ENCODE results near the gene SLC2A4RG.

GRCh38 chr20:63787302-63787701 lies 47.7 kb downstream of the SLC2A4RG start:
- TF ChIP-seq CTCF (IDR thresholded peaks at IDR 0.05): no peak
- TF ChIP-seq POLR2A (IDR thresholded peaks at IDR 0.05): no peak

Measured in adrenal gland (tissue), 5 donors.